HK-2 (cell line): ENCODE data around the gene RIF1.
"Not testable (repeated sequence)": the region's sequence is repeated elsewhere in the genome, so short reads cannot be mapped to it uniquely, and the experiment has no call there.

ENCODE experiments used
- DNase-seq: peaks from one replicate; pipeline ENCODE4 v3.0.0-alpha.2; 2018; ENCODE audit not compliant: unreplicated experiment

The RIF1 gene

DNA sequence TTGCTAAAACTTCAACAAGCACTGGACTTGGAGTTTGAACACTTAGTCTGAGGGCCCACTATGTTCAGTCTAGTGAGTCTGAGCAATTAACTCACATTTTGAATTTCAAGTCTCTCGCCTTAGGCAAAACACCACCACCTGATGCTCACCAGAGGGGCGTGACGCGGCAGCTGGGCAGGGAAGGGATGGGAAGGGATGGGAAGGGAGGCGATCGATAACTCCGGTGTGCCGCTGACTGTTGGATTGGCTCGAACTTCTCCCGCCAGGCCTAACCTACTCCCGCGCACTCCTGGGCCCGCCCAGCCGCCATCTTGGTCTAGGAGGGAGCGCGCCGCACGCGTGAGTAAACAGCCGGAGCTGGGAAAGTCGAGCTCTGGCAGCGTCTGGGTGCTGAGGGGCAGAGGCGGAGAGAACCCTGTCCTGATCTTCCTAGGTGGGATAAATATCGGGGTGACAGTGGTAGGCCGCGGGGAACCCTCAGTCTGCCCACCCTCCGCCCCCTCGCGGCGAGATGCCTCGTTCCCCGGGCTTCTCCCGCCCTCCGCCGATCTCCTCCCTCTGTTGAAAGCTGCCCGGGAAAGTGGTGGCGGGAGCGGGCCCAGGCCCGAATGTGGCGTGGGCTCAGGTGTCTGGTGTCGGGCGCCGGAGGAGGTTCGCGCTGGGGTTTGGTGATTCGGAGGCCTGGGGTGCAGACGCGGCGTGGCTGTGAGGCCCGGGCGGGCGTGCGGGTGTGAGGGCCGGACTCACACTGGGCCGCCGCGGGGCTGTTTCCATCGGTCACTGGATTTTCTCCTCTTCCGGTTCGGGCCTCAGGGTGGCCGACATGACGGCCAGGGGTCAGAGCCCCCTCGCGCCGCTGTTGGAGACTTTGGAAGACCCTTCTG is at the start of gene RIF1:
RIF1 (plus strand) TSS at position 302 of the 884 bp plus-strand sequence; CDS start at position 824, 522 bp downstream.
- DNase-seq, result peak; percentile 95

DNA sequence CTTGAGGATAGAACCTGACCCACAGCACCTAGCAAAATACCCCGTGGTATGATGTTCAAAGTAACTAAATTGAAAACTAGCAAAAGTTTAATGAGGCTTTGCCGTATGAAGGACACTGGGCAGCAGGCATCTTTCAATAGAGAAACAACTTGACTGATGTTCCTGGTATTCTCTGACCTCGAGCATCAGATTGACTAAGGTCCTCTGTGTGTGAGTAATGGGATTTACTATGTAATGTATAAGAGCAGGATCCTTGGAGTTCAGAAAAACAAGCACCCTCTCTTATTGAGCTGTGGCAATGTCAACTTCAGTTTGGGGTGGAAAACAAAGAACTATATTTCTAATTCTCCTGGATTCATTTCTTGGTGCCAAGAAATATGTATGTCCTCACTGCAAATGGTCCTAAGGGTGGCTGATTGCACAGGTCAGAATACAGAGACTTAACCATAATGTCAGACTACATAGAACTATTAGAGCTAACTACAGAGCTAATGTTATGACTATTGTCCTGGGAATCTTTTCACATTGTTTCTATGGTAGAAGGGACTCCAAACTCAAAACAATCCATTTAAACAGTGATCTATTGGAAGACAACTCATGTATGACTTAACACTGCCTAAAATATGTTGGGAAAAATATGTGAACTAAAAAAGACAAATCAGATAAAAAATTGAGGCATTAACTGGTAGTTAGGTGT is 47.9 kb upstream of the RIF1 start:
- DNase-seq, result no peak

DNA sequence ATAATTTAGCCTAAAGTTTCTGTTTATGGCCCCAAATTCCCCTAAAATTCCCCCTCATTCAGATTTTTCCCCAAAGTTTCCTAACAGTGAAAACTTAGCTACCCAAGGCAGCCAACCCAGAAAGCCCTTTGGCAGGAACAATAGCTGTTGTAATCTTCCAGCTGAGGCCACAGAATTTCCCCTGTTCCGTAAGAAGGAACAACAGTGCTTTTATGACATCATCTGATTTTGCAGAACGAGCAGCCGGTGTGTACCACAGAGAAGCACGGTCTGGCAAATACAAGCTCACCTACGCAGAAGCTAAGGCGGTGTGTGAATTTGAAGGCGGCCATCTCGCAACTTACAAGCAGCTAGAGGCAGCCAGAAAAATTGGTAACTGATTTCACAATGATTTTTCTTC is 46.0 kb upstream of the RIF1 start:
- no peak for DNase-seq

DNA sequence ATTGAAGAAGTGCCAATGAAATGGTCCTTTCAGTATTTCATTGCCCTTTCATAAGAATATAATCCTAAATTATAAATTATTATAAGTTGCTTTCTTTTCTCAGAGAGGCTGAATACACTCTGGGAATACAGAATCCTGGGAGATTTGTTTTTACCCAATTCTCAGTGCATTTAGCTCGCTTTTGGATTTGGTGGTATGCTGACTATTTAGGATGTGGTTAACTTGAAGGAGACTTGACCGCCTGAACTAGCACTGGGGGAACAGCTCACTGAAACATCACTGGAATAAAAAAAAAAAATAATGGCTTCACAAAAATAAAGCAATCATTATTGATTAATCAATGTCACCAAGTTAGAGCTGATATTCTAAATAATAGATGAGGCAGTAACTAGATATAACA is 42.1 kb upstream of the RIF1 start:
- no peak for DNase-seq

- DNase-seq, result no peak
Measured at GRCh38 chr2:151374436-151374835, 35.3 kb upstream of the RIF1 start.

DNA sequence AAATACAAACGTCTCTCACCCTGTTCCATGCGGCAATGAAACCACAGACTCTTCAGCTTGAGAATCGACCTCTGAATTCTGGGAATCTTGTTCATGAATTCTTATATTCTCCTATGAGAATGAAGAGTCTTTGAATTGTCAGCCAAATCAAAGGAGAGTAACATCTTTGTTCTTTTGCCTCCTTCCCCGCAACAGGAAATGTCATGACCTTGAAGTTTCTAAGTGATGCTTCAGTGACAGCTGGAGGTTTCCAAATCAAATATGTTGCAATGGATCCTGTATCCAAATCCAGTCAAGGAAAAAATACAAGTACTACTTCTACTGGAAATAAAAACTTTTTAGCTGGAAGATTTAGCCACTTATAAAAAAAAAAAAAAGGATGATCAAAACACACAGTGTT is 30.5 kb upstream of the RIF1 start:
- no peak for DNase-seq

DNA sequence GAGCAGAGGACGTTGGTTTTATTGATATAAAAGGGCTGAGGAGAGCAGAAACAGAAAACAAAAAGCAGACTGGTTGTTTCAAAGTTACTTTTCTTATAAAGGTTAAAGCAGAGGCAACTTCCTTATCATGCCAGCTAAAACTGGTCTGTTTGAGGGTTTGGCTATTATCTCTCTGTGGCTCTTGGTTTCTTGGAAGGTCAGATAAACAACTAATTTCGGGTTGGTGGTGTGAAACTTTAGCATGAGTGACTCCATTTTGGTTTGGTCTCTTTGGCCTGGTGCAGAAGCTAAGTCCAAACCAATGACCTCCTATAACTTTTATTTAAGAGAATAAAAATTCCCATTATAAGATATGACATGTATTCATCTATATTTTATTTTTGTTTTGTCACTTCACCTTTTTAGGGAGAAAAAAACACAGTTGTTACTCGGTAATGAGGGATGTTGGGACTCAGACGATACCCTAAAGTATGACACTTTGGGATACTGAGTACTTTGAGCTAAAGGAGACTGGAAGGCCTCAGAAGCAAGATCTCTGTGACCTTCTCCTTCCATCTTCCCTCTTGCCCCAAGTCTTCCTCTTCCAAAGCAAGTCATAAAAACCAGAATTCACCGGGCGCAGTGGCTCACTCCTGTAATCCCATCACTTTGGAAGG is 29.0 kb upstream of the RIF1 start:
- DNase-seq, result no peak

GRCh38 chr2:151381266-151381665 is 28.4 kb upstream of the RIF1 start:
- no peak for DNase-seq

GRCh38 chr2:151388011-151388410 is 21.7 kb upstream of the RIF1 start:
- DNase-seq, result no peak

GRCh38 chr2:151391436-151391835 is 18.3 kb upstream of the RIF1 start:
- no peak for DNase-seq

GRCh38 chr2:151394509-151394908 is 15.2 kb upstream of the RIF1 start:
- no peak for DNase-seq

- DNase-seq, result no peak
Measured at GRCh38 chr2:151395509-151396374, 14.0 kb upstream of the RIF1 start.

DNA sequence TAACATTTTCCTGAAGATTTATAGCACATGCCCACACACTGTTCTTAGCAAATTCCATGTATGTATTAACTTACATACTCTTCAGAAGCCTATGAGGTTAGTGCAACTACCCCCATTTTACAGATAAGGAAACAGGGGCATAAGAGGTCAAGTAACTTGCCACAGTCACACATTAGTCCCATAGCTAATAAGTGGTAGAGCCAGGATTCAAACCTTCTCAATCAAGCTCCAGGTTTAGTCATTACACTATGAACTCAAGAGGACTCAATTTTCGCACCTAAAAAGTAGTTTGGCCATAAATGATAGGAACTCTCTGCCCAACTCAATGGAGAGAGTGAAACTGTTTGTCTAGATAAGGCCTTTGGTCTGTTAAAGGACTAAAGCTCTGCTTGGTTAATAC is 9.7 kb upstream of the RIF1 start:
- DNase-seq, result no peak

- no peak for DNase-seq
Measured at GRCh38 chr2:151401149-151401548, 8.6 kb upstream of the RIF1 start.

DNA sequence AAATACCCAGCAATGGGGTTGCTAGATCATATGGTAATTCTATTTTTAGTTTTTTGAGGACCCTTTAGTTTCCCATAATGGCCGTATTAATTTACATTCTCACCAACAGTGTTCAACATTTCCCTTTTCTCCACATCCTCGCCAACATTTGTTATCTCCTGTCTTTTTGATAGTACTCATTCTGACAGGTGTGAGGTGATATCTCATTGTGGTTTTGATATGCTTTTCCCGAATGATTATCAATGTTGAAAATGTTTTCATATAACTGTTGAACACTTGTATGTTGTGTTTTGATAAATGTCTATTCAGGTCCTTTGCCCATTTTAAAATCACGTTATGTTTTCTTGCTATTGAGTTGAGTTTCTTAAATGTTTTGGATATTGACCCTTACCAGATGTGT is 5.8 kb upstream of the RIF1 start:
- DNase-seq, result no peak

- DNase-seq, result no peak
Measured at GRCh38 chr2:151405376-151405775, 4.3 kb upstream of the RIF1 start.

DNA sequence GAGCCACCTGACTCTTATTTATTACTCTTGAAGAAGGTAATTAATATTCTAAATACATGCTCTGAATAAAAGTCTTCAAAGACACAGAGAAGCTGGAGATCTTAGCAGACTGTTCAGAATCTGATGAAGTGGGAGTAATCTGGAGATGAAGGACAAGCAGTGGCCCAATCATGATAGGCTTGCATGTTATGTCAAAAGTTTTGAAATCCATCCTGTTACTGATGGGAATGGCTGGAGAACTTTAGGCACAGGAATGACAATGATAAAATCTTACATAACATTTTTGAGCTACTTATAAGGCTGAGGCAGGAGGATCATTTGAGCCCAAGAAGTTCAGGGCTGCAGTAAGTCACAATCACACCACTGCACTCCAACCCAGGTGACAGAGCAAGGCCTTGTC is 2.4 kb upstream of the RIF1 start:
- no peak for DNase-seq

DNA sequence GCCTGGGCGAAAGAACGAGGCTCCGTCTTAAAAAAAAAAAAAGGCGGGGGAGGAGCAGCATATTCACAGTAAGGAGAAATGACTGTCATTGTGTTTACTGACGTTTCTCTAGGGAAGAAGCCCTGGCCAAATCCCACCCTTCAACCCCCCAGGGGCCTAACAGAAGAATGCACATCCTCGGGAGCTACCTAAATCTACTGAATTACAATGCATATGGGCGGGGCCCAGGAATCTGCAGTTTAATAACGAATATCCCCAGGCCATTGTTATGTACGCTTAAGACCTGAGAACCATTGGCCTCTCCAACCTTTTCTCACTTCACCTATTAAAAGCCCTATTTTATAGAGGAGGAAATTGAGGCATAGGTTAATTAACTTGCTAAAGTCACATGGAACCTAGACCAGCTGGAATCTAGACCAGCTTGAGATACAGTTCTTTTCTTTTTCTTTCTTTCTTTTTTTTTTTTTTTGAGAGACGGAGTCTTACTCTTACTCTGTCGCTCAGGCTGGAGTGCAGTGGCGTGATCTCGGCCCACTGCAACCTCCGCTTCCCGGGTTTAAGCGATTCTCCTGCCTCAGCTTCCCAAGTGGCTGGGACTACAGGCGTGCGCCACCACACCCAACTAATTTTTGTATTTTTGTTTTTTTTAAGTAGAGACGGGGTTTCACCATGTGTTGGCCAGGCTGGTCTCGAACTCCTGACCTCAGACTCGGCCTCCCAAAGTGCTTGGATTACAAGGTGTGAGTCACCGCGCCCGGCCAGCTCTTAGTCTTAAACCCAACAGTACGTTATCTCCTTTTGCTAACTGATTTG is 708 bp upstream of the RIF1 start:
- DNase-seq, result no peak

DNA sequence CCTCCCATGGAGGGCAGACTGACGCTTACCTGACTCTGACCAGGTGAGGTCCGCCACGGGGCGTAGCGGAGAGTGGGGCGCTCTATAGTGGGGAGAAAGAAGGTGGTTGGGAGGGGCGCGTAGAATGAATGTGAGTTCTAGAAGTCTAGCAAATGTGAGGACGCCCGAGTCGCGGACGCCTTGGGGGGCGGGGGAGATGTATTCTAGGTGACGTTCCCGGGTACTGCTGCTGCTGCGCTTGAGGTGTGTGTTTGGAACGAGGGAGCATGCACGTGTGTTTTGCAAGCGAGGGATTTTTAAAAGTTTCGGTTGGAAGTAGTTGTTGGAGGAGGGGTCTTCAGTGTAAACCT is 758 bp downstream of the RIF1 start:
- peak; percentile 54 for DNase-seq

DNA sequence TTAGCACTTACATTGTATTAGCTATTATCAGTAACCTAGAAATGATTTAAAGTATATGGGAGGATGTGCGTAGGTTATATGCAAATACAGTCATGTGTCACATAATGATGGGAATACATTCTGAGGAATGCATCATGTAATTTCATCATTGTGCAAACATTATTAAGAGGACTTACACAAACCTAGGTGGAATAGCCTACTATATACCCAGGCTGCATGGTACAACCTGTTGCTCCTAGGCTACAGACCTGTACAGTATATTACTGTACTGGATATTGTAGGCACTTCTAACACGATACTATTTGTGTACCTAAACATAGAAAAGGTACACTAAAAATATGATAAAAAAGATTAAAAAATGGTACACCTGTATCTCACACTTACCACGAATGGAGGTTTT is 7.9 kb downstream of the RIF1 start:
- no peak for DNase-seq

GRCh38 chr2:151421681-151422080 is 12.0 kb downstream of the RIF1 start:
- DNase-seq, result not testable (repeated sequence)
